Activated CD4-positive, alpha-beta memory T cell treated with anti-CD3 and anti-CD28 coated beads, Interleukin-2, amount 10 ng/mL, durations not matched to agents 7 days and 5 days (primary cell): ENCODE measurements around the gene FIZ1. TPM values are rescaled to one million over a fixed set of nuclear protein-coding genes. Genes with fewer than 3 reads are reported as not detected.

ENCODE experiments used
- CTCF ChIA-PET: fragments of 350-600 bp; sonication (Branson Sonifier 250); formaldehyde crosslinking; loops from one replicate; lab custom pipeline; 2021; ENCODE audit warnings: antibody characterized with exemption, inconsistent platforms; lab: Charles Lee
- POLR2A ChIA-PET: fragments of 350-600 bp; sonication (Branson Sonifier 250); formaldehyde crosslinking; loops from one replicate; lab custom pipeline; 2021; ENCODE audit warnings: antibody characterized with exemption; lab: Charles Lee
- DNase-seq: peaks from one replicate; pipeline ENCODE4 v3.0.0-alpha.2; 2020
- H3K27ac Mint-ChIP-seq: one replicate; pipeline ENCODE4 v1.8.0; 2021; ENCODE audit warnings: mild to moderate bottlenecking, mixed read lengths
- H3K27me3 Mint-ChIP-seq: one replicate; pipeline ENCODE4 v1.8.0; 2021; ENCODE audit warnings: mixed read lengths
- H3K36me3 Mint-ChIP-seq: one replicate; pipeline ENCODE4 v1.8.0; 2021; ENCODE audit warnings: low read depth, mixed read lengths
- H3K4me1 Mint-ChIP-seq: one replicate; pipeline ENCODE4 v1.8.0; 2021; ENCODE audit warnings: mixed read lengths
- H3K4me3 Mint-ChIP-seq: one replicate; pipeline ENCODE4 v1.8.0; 2021; ENCODE audit warnings: mild to moderate bottlenecking, mixed read lengths
- H3K9me3 Mint-ChIP-seq: one replicate; pipeline ENCODE4 v1.8.0; 2021; ENCODE audit warnings: mixed read lengths
- total RNA-seq, 2 experiments: library from RNA; stranded (reverse); gene quantifications; one replicate each; pipeline ENCODE4 v1.2.3, GENCODE V29; 2021

The FIZ1 gene
- total RNA-seq, 2 experiments from 2014 or later: 10.9 to 11.7 TPM

DNA sequence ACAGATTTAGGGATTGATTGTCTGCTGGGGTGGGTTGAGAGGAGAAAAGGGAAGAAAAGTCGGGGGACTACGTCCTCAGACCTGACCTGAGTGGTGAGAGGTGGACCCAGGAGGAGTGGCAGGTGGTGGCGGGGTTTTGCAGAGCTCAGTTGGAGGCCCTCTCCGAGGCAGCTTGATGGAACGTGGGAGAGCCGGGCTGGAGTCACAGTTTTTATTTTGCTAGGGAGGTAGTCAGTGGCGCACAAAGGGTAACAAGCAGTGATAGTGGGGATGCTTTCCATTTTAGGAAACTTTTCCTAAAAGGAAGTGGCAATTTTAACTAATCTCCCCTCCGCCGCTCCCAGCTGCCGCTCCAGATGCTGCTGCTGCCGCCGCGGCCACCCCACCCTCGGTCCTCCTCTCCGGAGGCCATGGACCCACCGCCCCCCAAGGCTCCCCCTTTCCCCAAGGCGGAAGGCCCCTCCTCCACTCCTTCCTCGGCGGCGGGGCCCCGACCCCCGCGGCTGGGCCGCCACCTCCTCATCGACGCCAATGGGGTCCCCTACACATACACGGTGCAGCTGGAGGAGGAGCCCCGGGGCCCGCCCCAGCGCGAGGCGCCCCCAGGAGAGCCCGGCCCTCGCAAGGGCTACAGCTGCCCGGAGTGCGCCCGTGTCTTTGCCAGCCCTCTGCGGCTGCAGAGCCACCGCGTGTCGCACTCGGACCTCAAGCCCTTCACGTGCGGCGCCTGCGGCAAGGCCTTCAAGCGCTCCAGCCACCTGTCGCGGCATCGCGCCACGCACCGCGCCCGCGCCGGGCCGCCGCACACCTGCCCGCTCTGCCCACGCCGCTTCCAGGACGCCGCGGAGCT, 43.1 kb upstream of the FIZ1 start:
- H3K4me3 Mint-ChIP-seq: peak overlapping the region; percentile 86
- H3K9me3 Mint-ChIP-seq: peaks cover 2% of the 10 kb centered on the region
- H3K4me1 Mint-ChIP-seq: peaks cover 61% of the 10 kb centered on the region
- H3K27me3 Mint-ChIP-seq: no peaks in the 10 kb centered on the region
- peak overlapping the region; percentile 94 for H3K27ac Mint-ChIP-seq
- ChIA-PET POLR2A (interaction anchor here (0.6 to 2.5 kb wide), 8 partner anchors 8 to 43 kb away, joined by 3 to 23 read pairs (median 7); partner anchors contain the start of genes FIZ1, U2AF2 and ZNF784), CTCF (interaction anchor here (0.7 to 3.1 kb wide), 7 partner anchors 10 to 166 kb away, joined by 3 to 14 read pairs (median 4); partner anchors contain the start of gene ZNF628)
- peak; percentile 26 for DNase-seq
- peaks cover 26% of the 10 kb centered on the region for H3K36me3 Mint-ChIP-seq

DNA sequence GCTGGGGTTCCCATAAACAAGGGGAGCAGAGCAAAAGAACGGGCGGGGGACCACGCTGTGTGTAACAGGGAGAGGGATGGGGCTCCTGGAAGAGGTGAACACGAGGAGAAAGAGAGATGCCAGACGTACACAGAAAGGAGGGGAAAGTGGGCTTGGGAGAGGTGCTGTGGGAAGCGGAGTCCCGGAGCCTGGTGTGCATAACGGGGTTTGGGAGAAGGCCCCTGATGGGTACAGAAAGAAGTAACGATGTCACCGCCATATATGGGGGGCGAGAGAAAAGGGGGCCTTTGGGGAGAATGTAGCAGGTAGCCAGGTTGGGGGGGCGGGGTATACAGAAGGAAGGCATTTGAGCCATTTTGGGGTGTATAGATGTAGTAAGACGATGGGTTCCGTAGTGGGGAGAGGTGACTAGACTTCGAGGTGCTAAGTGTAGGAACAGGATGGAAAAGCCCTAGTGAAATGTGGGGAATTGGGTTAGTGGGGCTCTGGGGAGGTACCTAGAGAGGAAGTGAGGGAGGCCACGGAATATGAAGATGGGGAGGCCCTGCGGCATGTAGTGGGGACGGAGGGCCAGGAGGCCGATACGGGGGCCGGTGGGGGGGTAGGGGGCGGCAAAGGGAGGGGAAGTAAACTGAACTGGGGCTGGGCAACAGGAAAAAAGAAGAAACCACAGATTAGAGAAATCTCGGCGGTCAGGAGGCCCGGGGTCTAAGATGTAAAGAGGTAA, 42.3 kb upstream of the FIZ1 start:
- Mint-ChIP-seq H3K27ac (peak overlapping the region; percentile 85), H3K36me3 (peaks cover 21% of the 10 kb centered on the region), H3K4me1 (peaks cover 66% of the 10 kb centered on the region), H3K9me3 (peaks cover 2% of the 10 kb centered on the region), H3K4me3 (peak overlapping the region; percentile 86), H3K27me3 (no peaks in the 10 kb centered on the region)
- DNase-seq: peak; percentile 30
- ChIA-PET POLR2A (interaction anchor here (0.6 to 2.0 kb wide), 6 partner anchors 8 to 42 kb away, joined by 3 to 23 read pairs (median 7); partner anchors contain the start of genes FIZ1, U2AF2 and ZNF784), CTCF (interaction anchor here (0.7 to 3.1 kb wide), 5 partner anchors 9 to 16 kb away, joined by 3 to 14 read pairs (median 4); no protein-coding TSS in a partner anchor)

DNA sequence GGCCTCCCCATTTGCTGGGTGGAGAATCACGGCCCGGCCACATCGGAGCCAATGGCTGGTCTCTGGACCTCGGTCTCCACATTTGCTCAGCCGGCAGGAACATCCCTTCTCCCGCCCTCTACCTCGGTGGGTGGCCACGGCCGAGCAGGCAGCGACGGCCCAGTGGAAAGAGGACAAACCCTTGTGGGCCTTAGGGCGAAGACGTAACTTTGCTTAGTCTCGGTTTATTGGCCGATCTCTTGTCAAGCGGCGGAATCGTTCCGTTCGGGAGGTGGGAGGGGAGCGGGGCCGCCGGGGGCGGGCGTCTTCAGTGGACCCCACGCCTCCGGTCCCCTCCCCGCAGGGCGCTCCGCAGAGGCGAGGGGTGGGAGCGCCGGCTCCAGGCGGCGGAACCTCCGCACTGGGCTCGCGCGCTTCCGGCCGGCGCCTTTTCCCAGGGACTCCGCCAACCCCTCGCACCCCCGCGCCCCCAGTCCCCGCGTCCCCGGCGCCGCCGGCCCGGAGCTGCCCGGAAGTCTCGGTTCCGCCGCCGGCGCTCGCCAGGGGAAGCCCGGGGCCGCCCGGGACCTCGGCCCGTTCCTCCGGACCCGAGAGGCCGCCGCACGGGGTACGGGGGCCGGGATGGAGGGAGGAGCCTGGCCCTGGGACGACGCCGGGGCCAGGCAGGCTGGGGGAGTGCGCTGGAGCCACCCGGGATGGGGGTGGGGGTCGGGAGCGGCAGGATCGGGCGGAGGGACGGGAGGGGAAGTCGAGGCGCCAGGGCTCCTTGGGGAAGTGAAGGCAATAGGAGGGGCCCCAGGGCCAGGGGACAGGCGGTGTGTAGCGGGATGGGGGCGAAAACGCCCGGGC, 41.5 kb upstream of the FIZ1 start, which contains the start of gene ZNF580:
ZNF580 (plus strand) TSS at position 426 of the 849 bp plus-strand sequence. CDS start 1,507 bp downstream, outside the sequence.
- H3K27ac Mint-ChIP-seq: peak within 1 kb of the TSS; percentile 85
- CTCF ChIA-PET: interaction anchor here (1.0 to 1.1 kb wide), 3 partner anchors 9 to 137 kb away, joined by 5 to 8 read pairs (median 7); no protein-coding TSS in a partner anchor
- H3K4me1 Mint-ChIP-seq: peaks cover 73% of the 10 kb centered on the region
- DNase-seq: peak; percentile 60
- no peaks in the 10 kb centered on the region for H3K27me3 Mint-ChIP-seq
- peaks cover 29% of the 10 kb centered on the region for H3K36me3 Mint-ChIP-seq
- POLR2A ChIA-PET: interaction anchor here (1.0 kb wide), 1 partner anchor 41 kb away, joined by 5 read pairs; the partner anchor contains the start of gene FIZ1
- H3K4me3 Mint-ChIP-seq: peak within 1 kb of the TSS; percentile 86
- H3K9me3 Mint-ChIP-seq: peaks cover 2% of the 10 kb centered on the region

DNA sequence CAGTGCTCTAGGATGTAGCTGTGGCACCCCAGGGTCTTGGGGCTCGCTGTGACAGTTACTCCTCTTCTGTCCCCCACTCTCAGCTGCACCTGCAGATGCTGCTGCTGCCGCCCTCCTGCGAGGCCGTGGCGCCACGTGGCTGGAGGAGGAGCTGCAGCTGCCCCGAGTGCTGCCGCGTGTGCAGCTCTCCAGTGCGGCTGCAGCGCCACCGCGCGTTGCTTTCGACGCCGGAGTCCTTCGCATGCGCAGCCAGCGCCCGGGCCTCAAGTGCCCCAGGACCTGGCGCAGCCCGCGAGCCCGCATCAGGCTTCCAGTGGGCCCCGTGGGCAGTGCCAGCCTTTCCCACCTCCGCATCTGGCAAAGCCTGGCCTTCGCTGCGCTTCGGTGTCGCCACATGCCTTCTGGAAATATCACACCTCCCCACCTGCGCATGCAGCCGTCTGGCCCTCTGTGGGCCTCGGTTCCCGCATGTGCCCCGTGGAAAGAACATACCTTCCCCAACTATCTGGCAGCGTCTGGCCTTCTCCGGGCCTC, 40.8 kb upstream of the FIZ1 start:
- Mint-ChIP-seq H3K9me3 (peaks cover 2% of the 10 kb centered on the region), H3K4me3 (peak overlapping the region; percentile 72), H3K4me1 (peaks cover 75% of the 10 kb centered on the region), H3K27me3 (no peaks in the 10 kb centered on the region), H3K36me3 (peaks cover 30% of the 10 kb centered on the region), H3K27ac (peak overlapping the region; percentile 85)
- peak; percentile 76 for DNase-seq
- ChIA-PET CTCF (interaction anchor here (1.0 to 1.9 kb wide), 4 partner anchors 9 to 136 kb away, joined by 5 to 11 read pairs (median 8); partner anchors contain the start of gene ZNF784), POLR2A (interaction anchor here (0.7 to 1.0 kb wide), 2 partner anchors 14 to 41 kb away, joined by 3 to 5 read pairs; partner anchors contain the start of gene FIZ1)

DNA sequence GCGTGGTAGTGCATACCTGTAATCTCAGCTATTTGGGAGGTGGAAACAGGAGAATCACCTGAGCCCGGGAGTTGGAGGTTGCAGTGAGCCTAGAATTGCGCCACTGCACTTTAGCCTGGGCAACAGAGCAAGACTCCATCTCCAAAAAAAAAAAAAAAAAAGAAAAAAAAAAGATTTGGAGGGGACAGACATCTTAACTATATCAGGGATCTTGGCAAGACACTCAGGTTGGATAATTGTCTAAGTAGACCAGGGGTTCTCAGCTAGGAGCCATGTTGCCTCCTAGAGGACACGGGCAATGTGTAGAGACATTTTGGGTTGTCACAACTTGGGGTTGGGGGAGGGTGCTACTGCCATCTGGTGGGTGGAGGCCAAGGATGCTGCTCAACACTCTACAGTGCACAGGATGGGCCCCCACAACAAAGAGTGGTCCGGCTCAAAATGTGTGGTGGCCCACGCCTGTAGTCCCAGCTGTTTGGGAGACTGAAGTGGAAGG, 39.6 kb upstream of the FIZ1 start:
- peaks cover 2% of the 10 kb centered on the region for H3K9me3 Mint-ChIP-seq
- peak overlapping the region; percentile 53 for H3K27ac Mint-ChIP-seq
- peaks cover 35% of the 10 kb centered on the region for H3K36me3 Mint-ChIP-seq
- no peak overlapping the region for H3K4me3 Mint-ChIP-seq
- H3K27me3 Mint-ChIP-seq: no peaks in the 10 kb centered on the region
- ChIA-PET POLR2A (interaction anchor here (0.9 to 1.5 kb wide), 3 partner anchors 10 to 40 kb away, joined by 3 to 7 read pairs (median 5); partner anchors contain the start of genes FIZ1 and U2AF2), CTCF (interaction anchor here (0.6 to 1.9 kb wide), 10 partner anchors 9 to 1184 kb away, joined by 3 to 11 read pairs (median 4); partner anchors contain the start of genes CCDC106, FIZ1, KMT5C and ZNF784)
- peaks cover 74% of the 10 kb centered on the region for H3K4me1 Mint-ChIP-seq
- peak; percentile 71 for DNase-seq

DNA sequence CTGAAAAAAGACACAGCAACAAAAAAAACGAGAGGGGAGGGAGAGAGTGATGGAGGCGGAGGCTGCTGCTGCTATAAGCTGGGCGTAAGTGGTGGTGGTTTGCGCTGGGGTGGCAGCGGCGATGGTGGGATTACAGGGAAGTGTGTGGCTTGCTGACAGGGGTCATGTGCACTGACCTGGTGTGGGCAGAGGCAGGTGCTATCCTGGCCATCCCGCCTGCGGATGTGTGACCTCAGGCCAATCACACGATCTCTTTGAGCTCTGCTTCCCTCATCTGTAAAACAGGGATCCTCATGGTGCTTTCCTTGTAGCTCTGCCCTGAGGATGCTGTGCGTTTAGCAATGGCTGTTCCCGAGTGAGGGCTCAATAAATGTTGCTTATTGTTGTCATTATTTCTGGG, 38.2 kb upstream of the FIZ1 start:
- Mint-ChIP-seq H3K27ac (peak overlapping the region; percentile 66), H3K36me3 (peaks cover 30% of the 10 kb centered on the region), H3K4me1 (peaks cover 71% of the 10 kb centered on the region), H3K4me3 (peak overlapping the region; percentile 32), H3K9me3 (peaks cover 2% of the 10 kb centered on the region), H3K27me3 (no peaks in the 10 kb centered on the region)
- no peak for DNase-seq
- ChIA-PET POLR2A (interaction anchor here (0.8 to 2.8 kb wide), 5 partner anchors 10 to 38 kb away, joined by 3 to 17 read pairs (median 4); partner anchors contain the start of genes FIZ1, ZNF784 and ZNF865), CTCF (interaction anchor here (1.0 to 1.6 kb wide), 5 partner anchors 10 to 134 kb away, joined by 3 to 6 read pairs (median 4); no protein-coding TSS in a partner anchor)

DNA sequence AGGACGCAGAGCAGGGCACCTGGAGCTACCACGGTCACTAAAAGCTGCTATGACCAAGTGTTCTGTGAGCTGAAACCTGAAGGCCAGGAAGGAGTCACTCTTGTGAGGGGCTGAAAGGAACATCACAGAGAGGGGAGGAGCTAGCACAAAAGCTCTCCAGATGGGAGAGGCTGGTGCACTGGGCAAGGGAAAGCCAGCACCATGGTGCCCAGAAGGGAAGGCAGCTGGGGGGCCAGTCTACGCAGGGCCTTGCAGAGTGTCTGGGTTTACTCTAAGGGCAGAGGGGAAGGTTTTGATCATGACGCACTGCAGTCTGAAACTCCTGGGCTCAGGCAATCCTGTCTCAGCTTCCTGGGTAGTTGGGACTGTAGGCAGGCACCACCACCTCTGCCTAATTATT, 37.4 kb upstream of the FIZ1 start:
- POLR2A ChIA-PET: interaction anchor here (0.6 to 2.8 kb wide), 9 partner anchors 8 to 556 kb away, joined by 3 to 17 read pairs (median 4); partner anchors contain the start of genes FIZ1, PPP6R1, ZNF579 and ZNF784
- H3K4me1 Mint-ChIP-seq: peaks cover 74% of the 10 kb centered on the region
- H3K27me3 Mint-ChIP-seq: no peaks in the 10 kb centered on the region
- no peak for DNase-seq
- H3K9me3 Mint-ChIP-seq: peaks cover 2% of the 10 kb centered on the region
- peak overlapping the region; percentile 99 for H3K4me3 Mint-ChIP-seq
- peaks cover 30% of the 10 kb centered on the region for H3K36me3 Mint-ChIP-seq
- CTCF ChIA-PET: interaction anchor here (1.0 to 1.6 kb wide), 3 partner anchors 16 to 122 kb away, joined by 3 to 6 read pairs (median 5); no protein-coding TSS in a partner anchor
- peak overlapping the region; percentile 100 for H3K27ac Mint-ChIP-seq

DNA sequence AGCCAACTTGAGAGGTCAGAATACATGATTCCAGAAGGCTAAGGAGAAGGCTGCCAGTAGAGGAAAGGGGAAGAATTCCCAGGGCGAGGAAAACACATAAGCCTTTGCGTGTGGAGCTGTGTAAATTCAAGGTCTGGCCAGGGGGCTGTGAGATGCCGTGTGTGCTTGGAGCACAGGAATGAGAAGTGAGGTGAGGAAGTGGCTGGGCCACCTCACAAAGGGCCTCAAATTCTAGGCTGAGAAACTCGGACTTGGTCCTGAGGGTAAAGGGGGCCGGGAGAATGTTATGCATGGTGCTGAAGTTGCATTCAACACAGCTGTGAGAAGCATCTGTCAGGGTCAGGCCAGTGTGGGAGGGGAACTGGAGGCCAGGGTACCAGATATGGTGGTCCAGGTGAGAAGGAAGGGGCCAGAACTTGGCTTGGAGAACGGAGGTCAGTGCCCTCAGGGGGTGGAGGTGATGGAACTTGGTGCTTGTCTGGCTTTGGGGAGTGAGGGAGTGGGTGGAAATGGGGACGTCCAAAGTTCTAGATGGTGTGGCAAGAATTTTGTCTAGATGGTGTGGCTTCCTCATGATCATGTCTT, 36.6 kb upstream of the FIZ1 start:
- H3K4me3 Mint-ChIP-seq: peak overlapping the region; percentile 99
- no peak for DNase-seq
- H3K9me3 Mint-ChIP-seq: peaks cover 2% of the 10 kb centered on the region
- peaks cover 75% of the 10 kb centered on the region for H3K4me1 Mint-ChIP-seq
- CTCF ChIA-PET: interaction anchor here (1.0 to 1.6 kb wide), 2 partner anchors 18 to 132 kb away, joined by 3 to 5 read pairs; no protein-coding TSS in a partner anchor
- peaks cover 3% of the 10 kb centered on the region for H3K27me3 Mint-ChIP-seq
- H3K27ac Mint-ChIP-seq: peak overlapping the region; percentile 100
- peaks cover 30% of the 10 kb centered on the region for H3K36me3 Mint-ChIP-seq
- POLR2A ChIA-PET: interaction anchor here (0.7 to 2.8 kb wide), 11 partner anchors 9 to 555 kb away, joined by 3 to 17 read pairs (median 4); partner anchors contain the start of genes FIZ1, PPP6R1, ZNF579 and ZNF784

DNA sequence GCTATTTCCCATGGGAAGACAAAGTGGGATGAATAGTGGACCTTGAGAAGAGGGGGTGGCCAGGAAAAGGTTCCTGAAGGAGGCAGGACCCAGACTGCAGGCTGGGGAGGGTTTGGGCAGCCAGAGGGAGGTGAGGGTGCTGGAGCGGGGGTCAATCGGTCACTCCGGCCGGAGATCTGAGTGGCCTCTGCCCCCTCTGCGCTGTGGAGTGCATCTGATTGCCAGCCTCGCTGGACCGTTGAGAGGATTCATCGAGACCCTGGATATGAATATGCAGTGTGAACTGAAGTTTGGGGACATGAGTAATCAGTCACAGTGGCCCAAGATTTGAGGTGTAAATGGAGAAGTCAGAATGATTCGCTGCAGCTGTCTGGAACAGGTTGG, 36.0 kb upstream of the FIZ1 start:
- ChIA-PET CTCF (interaction anchor here (1.0 to 3.4 kb wide), 4 partner anchors 10 to 132 kb away, joined by 3 to 30 read pairs (median 13); partner anchors contain the start of genes CCDC106 and ZNF784), POLR2A (interaction anchor here (0.7 to 2.8 kb wide), 17 partner anchors 8 to 376 kb away, joined by 3 to 17 read pairs (median 4); partner anchors contain the start of genes CCDC106, FIZ1, PPP6R1 and U2AF2)
- Mint-ChIP-seq H3K9me3 (peaks cover 2% of the 10 kb centered on the region), H3K4me3 (peak overlapping the region; percentile 99), H3K4me1 (peaks cover 72% of the 10 kb centered on the region), H3K36me3 (peaks cover 30% of the 10 kb centered on the region), H3K27me3 (peaks cover 3% of the 10 kb centered on the region), H3K27ac (peak overlapping the region; percentile 100)
- DNase-seq: no peak

DNA sequence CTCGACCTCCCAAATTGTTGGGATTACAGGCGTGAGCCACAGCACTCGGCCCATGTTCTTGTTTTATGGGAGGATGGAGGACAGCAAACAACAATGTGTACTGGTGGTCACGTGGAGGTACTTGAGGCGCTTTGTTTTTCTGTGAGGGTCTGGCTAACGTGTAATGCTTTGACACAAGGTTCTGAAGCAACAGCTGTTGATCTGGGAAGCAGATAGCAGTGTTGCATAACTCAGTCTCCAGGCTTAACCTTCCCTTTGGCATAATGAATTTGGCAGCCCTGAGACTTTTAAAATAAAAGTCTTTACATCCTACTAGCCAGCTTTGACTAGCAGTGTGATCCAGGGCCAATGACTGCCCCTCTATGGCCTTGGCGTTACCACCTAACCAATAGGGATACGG, 34.5 kb upstream of the FIZ1 start:
- Mint-ChIP-seq H3K4me1 (peaks cover 57% of the 10 kb centered on the region), H3K36me3 (peaks cover 26% of the 10 kb centered on the region), H3K9me3 (peaks cover 2% of the 10 kb centered on the region), H3K27ac (peak overlapping the region; percentile 100), H3K4me3 (peak overlapping the region; percentile 99), H3K27me3 (peaks cover 3% of the 10 kb centered on the region)
- CTCF ChIA-PET: interaction anchor here (0.7 to 3.4 kb wide), 19 partner anchors 9 to 177 kb away, joined by 4 to 30 read pairs (median 15); partner anchors contain the start of genes CCDC106, FIZ1, U2AF2 and ZNF524
- no peak for DNase-seq
- POLR2A ChIA-PET: interaction anchor here (1.2 to 4.0 kb wide), 7 partner anchors 9 to 54 kb away, joined by 3 to 14 read pairs (median 5); partner anchors contain the start of genes FIZ1, U2AF2, ZNF524 and ZNF579
